PC-3 (cell line): ENCODE measurements around the gene CDY2A.
"Not testable (repeated sequence)": the region's sequence is repeated elsewhere in the genome, so short reads cannot be mapped to it uniquely, and the experiment has no call there.

ENCODE experiments used
- CTCF ChIP-seq: fragments of 300-600 bp; sonication (generic); conservative IDR thresholded peaks from 2 replicates; pipeline ENCODE4 v1.5.1; 2017; ENCODE audit warnings: antibody characterized with exemption, low read depth, mild to moderate bottlenecking, low read length
- EZH2 ChIP-seq: fragments of 300-600 bp; sonication (generic); IDR thresholded peaks from one replicate; pipeline ENCODE4 v1.6.1; 2017; ENCODE audit warnings: antibody characterized with exemption, mild to moderate bottlenecking, low read length; ENCODE audit not compliant: unreplicated experiment
- EZH2phosphoT487 ChIP-seq: fragments of 300-600 bp; sonication (generic); IDR thresholded peaks from 2 replicates; pipeline ENCODE4 v1.6.1; 2018; ENCODE audit warnings: mild to moderate bottlenecking, antibody characterized with exemption, low read length, borderline replicate concordance

- TF ChIP-seq CTCF, EZH2, EZH2phosphoT487: not testable (repeated sequence)
These were observed at the start of gene CDY2A for GRCh38 chrY:18025487-18025886.
